Astrocyte of the spinal cord (primary cell): ENCODE results near the gene SLC17A2.
A peak's percentile ranks its signal among the peaks of the same experiment; 100 is the strongest.

Experiments
- DNase-seq: peaks from one replicate; pipeline ENCODE4 v3.0.0; 2011; ENCODE audit warnings: low read depth, low spot score
- H3K4me3 ChIP-seq: 2 replicates; pipeline ENCODE4 v1.5.1; 2011; ENCODE audit warnings: low read depth, mild to moderate bottlenecking, low read length, moderate library complexity
- in situ Hi-C: cut with HindIII; loops from 2 replicates; pipeline ENCODE4 v1.10.0; 2017; ENCODE audit warnings: low sequenced_read_pairs
- TF ChIP-seq, protein P1 (sequence below): IDR thresholded peaks from 2 replicates; pipeline ENCODE4 v1.5.1; 2012; ENCODE audit warnings: low read depth, mild to moderate bottlenecking, low read length, inconsistent platforms

SLC17A2 gene

DNA sequence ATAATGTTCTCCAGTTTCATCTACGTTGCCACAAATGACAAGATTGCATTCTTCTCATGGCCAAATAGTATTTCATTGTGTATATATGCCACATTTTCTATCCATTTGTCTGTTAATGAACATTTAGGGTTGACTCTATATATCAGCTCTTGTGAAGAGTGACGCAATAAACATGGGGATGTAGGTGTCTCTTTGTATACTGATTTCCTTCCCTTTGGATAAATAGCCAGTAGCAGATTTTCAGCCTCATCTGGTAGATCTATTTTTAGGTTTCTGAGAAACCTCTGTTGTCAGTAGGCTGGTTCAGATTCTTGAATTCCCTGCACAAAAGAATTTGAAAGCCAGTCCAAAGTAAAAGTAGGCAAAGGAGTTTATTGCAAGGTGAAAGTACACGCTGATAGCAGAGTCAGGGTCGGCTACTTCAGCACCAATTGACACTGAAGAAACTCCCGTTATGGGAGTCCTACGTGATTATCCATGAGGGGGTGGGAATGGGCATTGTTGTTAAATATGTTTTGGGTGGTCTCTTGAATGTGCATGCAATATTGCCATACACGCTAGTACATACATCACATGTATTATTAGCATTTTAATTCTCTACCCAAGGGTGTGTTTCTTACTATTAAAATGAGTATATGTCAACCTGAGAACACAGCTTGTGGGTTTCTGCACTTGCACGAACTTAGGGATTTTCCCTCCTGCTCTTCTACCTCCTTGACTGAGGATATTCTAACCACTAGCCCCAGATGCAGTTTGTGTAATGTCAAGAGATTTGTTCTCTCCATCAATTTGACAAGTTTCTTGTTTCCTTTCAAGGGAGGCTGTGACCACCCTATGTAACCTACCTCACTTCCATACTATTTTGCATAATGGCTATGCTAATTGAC lies 14.4 kb upstream of the SLC17A2 start:
- in situ Hi-C loops, result no loop called here
- TF ChIP-seq, protein P1, sequence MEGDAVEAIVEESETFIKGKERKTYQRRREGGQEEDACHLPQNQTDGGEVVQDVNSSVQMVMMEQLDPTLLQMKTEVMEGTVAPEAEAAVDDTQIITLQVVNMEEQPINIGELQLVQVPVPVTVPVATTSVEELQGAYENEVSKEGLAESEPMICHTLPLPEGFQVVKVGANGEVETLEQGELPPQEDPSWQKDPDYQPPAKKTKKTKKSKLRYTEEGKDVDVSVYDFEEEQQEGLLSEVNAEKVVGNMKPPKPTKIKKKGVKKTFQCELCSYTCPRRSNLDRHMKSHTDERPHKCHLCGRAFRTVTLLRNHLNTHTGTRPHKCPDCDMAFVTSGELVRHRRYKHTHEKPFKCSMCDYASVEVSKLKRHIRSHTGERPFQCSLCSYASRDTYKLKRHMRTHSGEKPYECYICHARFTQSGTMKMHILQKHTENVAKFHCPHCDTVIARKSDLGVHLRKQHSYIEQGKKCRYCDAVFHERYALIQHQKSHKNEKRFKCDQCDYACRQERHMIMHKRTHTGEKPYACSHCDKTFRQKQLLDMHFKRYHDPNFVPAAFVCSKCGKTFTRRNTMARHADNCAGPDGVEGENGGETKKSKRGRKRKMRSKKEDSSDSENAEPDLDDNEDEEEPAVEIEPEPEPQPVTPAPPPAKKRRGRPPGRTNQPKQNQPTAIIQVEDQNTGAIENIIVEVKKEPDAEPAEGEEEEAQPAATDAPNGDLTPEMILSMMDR, result no peak
- no peak overlapping the region for H3K4me3 ChIP-seq
- no peak for DNase-seq

DNA sequence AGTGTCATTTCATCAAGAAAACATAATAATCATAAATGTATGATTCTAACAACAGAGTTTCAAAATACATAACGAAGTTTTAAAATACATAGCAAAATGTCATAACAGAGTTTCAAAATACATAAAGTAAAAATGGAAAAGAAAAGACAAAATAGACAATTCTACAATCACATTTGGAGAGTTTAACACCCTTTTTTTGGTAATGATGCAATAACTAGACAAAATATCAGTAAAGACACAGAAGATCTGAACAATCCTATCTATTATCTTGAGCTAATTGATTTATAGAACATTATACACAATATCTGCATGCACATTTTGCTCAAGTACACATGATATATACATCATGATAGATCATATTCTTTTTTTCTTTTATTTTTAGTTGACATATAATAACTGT lies 13.4 kb upstream of the SLC17A2 start:
- no peak overlapping the region for H3K4me3 ChIP-seq
- in situ Hi-C loops, result no loop called here
- TF ChIP-seq, protein P1, result no peak
- no peak for DNase-seq

GRCh38 chr6:25942561-25943147 lies 12.2 kb upstream of the SLC17A2 start:
- DNase-seq, result peak; percentile 39

DNA sequence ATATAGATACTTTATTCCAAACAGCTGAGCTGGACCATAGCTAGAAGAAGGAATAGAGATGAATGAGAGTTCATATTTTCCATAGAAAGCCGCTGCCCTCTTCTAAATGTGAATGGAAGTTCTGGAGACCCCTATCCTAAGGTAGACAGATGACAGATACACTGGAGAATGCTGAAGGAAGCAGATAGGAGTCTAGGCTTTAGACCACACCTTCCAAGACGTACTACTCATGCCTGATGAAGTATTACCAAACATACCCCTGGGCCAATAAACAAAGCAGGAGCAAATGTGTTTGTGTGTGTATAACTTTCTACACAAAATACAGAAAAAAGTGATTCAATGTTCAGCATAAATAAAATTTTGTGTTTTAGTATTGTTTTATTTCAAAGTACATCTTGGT lies 9.1 kb upstream of the SLC17A2 start:
- H3K4me3 ChIP-seq, result no peak overlapping the region
- DNase-seq, result no peak
- TF ChIP-seq, protein P1, result no peak
- in situ Hi-C loops, result no loop called here

More at GRCh38 chr6:25942561-25943147, 12.2 kb upstream of the SLC17A2 start:
- TF ChIP-seq, protein P1, result peak; percentile 38
- in situ Hi-C loops, result no loop called here
- H3K4me3 ChIP-seq, result no peak overlapping the region

DNA sequence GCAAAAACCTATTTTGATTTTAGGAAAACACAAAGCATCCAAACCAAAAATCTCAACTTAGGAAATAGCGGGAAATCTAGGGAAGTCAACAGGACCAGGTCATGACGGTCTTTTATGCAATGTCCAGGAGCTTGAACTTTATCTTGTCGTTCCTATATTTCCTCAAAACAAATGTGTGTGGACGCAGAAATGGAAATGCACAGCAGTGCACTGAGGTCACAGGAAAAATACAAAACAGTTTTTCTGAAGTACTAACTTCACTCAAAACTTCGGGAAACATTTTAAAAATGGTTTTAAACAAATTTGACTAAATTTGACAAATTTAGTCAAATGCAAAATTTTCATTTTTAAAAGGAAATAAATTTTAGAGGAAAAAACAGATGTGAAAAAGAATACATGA lies 5.5 kb upstream of the SLC17A2 start:
- TF ChIP-seq, protein P1, result no peak
- H3K4me3 ChIP-seq, result no peak overlapping the region
- no peak for DNase-seq
- in situ Hi-C loops, result no loop called here

DNA sequence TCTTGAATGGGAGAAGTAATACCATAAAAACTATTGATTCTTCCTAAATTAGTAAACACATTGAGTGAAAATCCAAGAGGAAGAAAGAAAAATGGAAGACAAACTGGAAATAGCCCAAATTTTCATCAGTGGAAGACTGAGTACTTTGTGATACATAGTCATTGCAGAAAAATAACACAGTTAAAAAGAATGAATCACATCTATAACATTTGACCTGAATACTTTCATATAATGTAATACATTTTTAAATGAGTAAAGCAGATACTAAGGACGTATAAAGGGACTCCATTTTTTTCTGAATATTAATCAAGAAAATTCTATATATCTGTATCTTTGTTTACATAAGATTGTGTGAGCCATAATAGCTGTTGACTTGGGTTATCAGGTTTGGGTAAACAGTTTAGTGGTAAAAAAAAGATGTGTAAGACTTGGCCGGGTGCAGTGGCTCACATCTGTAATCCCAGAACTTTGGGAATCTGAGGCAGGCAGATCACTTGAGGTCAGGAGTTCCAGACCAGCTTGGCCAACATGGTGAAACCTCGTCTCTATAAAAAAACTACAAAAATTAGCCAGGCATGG lies 4.3 kb upstream of the SLC17A2 start:
- no peak for DNase-seq
- no peak overlapping the region for H3K4me3 ChIP-seq
- TF ChIP-seq, protein P1, result no peak
- in situ Hi-C loops, result no loop called here
